ENCODE data around the gene ANAPC10. TPM values are rescaled to one million over a fixed set of nuclear protein-coding genes. Genes with fewer than 3 reads are reported as not detected.

ANAPC10 gene
- total and polyA plus RNA-seq, 2 experiments from 2014 or later: 22.4 to 31.7 TPM

DNA sequence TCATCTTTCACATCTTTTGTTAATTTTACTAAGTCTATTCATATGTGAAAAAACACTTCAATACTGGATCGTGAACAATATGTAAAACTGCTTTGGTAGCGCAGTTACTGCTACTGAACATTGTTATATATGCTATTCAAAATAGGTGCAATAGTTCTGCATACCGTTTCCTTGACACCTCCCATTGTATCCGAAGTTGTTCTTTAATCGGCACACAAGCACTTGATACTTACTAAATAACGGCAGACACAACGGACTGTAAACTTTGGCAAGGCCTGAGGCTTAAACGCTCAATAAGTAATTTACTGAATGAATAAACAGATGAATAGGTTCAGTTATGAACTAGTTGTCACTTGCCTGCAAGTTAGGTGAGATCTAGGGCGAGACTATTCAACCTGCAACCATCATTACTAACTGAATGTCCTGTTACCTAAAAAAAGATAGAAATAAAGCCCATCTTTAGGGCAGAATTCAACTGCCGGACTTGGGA lies 620 bp downstream of the ANAPC10 start:
- Histone ChIP-seq H2AFZ (peak overlapping the region; percentile 91), H3K27me3 (replicated peaks; ENCODE audit: insufficient read depth) (no peaks in the 10 kb centered on the region), H3K79me2 (ENCODE audit: insufficient read depth) (peaks cover 92% of the 10 kb centered on the region), H3K4me1 (ENCODE audit: insufficient read depth) (peaks cover 28% of the 10 kb centered on the region), H4K20me1 (ENCODE audit: insufficient read depth) (no peaks in the 10 kb centered on the region), H3K9me3 (ENCODE audit: low read depth) (no peaks in the 10 kb centered on the region), H3K4me3 (peak overlapping the region; percentile 79), H3K27ac (peak overlapping the region; percentile 92), H3K4me2 (ENCODE audit: unreplicated experiment) (peak overlapping the region; percentile 100), H3K36me3 (ENCODE audit: low read depth) (peaks cover 22% of the 10 kb centered on the region), H3K9me2 (ENCODE audit: insufficient read depth) (no peaks in the 10 kb centered on the region), H3F3A (ENCODE audit: insufficient read depth) (peaks cover 20% of the 10 kb centered on the region), H3K9ac (peak overlapping the region; percentile 92)
- in situ Hi-C loops (cut with MboI): no loop called here
- DNase-seq: no peak
- 0 to 3% methylated on average over 10 of the region's 10 CpGs for WGBS, 2 experiments (ENCODE audit: low coverage in 1 of 2, low lambda C conversion rate in 2 of 2, missing lambda C conversion rate in 2 of 2)
- TF ChIP-seq EZH2 (IDR thresholded peaks at IDR 0.05; ENCODE audit: insufficient read depth, poor library complexity, severe bottlenecking) (no peak), EZH2phosphoT487 (IDR thresholded peaks at IDR 0.05; ENCODE audit: insufficient read depth, low read depth) (no peak)

- Histone ChIP-seq H3K36me3 (ENCODE audit: low read depth) (peaks cover 29% of the 10 kb centered on the region), H3K4me3 (no peak overlapping the region), H2AFZ (no peak overlapping the region), H4K20me1 (ENCODE audit: insufficient read depth) (no peaks in the 10 kb centered on the region), H3F3A (ENCODE audit: insufficient read depth) (peaks cover 12% of the 10 kb centered on the region), H3K9me3 (ENCODE audit: low read depth) (no peaks in the 10 kb centered on the region), H3K79me2 (ENCODE audit: insufficient read depth) (peaks cover 82% of the 10 kb centered on the region), H3K9me2 (ENCODE audit: insufficient read depth) (no peaks in the 10 kb centered on the region), H3K9ac (no peak overlapping the region), H3K4me2 (ENCODE audit: unreplicated experiment) (no peak overlapping the region), H3K27ac (no peak overlapping the region), H3K27me3 (replicated peaks; ENCODE audit: insufficient read depth) (no peaks in the 10 kb centered on the region), H3K4me1 (ENCODE audit: insufficient read depth) (peaks cover 10% of the 10 kb centered on the region)
- peak; percentile 9 for DNase-seq
- in situ Hi-C loops (cut with MboI): no loop called here
- 98% methylated on average over 2 of the region's 2 CpGs for WGBS, 2 experiments (ENCODE audit: low coverage in 1 of 2, low lambda C conversion rate in 2 of 2, missing lambda C conversion rate in 2 of 2)
- no peak for TF ChIP-seq EZH2phosphoT487 (IDR thresholded peaks at IDR 0.05; ENCODE audit: insufficient read depth, low read depth)
- no peak for TF ChIP-seq EZH2 (IDR thresholded peaks at IDR 0.05; ENCODE audit: insufficient read depth, poor library complexity, severe bottlenecking)
Observed at GRCh38 chr4:145093638-145094037, 4.4 kb downstream of the ANAPC10 start.

DNA sequence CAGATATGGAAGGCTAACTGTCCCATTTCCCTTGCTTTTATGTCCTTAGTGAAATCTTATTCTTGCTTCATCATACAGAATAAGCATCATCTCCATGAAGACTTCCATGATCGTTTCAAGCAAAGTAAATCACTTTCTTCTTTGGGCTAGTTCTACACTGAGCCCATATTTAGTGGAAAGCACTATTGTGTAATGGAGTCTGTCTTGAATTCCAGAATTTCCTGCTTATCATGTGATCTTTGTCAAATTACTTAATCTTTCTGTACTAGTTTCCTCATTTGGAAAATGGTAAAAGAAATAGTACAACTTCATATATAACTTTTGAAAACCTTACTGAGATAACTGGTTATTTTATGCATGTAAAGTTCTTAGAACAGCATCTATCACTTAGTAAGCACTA lies 7.6 kb downstream of the ANAPC10 start:
- H3K4me1 ChIP-seq (ENCODE audit: insufficient read depth): no peaks in the 10 kb centered on the region
- H3F3A ChIP-seq (ENCODE audit: insufficient read depth): no peaks in the 10 kb centered on the region
- no peaks in the 10 kb centered on the region for H3K27me3 ChIP-seq (replicated peaks; ENCODE audit: insufficient read depth)
- no peaks in the 10 kb centered on the region for H3K9me2 ChIP-seq (ENCODE audit: insufficient read depth)
- H3K9ac ChIP-seq: no peak overlapping the region
- H2AFZ ChIP-seq: no peak overlapping the region
- H3K4me3 ChIP-seq: no peak overlapping the region
- DNase-seq: no peak
- H4K20me1 ChIP-seq (ENCODE audit: insufficient read depth): no peaks in the 10 kb centered on the region
- no peak overlapping the region for H3K27ac ChIP-seq
- WGBS, 2 experiments (ENCODE audit: low coverage in 1 of 2, low lambda C conversion rate in 2 of 2, missing lambda C conversion rate in 2 of 2): 100% methylated on average over 1 of the region's 1 CpG
- in situ Hi-C loops (cut with MboI): no loop called here
- peaks cover 86% of the 10 kb centered on the region for H3K79me2 ChIP-seq (ENCODE audit: insufficient read depth)
- peaks cover 29% of the 10 kb centered on the region for H3K36me3 ChIP-seq (ENCODE audit: low read depth)
- no peak overlapping the region for H3K4me2 ChIP-seq (ENCODE audit: unreplicated experiment)
- no peaks in the 10 kb centered on the region for H3K9me3 ChIP-seq (ENCODE audit: low read depth)
- no peak for TF ChIP-seq EZH2phosphoT487 (IDR thresholded peaks at IDR 0.05; ENCODE audit: insufficient read depth, low read depth)
- no peak for TF ChIP-seq EZH2 (IDR thresholded peaks at IDR 0.05; ENCODE audit: insufficient read depth, poor library complexity, severe bottlenecking)

DNA sequence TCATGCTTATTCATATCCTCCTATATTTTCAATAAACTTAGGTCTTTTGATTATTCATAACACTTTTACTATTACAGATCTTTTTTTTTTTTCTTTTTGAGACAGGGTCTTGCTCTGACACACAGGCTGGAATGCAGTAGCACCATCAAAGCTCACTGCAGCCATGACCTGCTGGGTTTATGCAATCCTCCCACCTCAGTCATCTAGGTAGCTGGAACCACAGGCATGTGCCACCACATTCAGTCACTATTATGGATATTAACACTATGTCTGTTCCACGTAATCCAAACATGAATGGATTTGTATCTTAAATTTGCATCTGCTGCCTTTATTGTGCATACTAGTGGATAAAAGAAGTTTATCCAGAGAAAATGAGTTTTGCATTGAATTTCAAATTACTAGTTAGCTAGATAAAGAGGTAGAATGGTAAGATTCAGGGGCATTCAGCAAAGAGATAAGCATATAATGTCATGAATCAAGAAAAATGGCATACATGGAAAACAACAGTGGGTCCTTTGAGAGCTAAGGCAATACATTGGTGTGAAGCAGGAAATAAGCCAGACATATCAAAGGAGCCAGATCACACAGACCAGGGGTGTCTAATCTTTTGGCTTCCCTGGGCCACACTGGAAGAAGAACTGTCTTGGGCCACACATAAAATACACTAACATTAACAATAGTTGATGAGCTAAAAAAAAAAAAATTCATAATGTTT lies 13.9 kb downstream of the ANAPC10 start:
- 90 to 91% methylated on average over 1 of the region's 1 CpG for WGBS, 2 experiments (ENCODE audit: low coverage in 1 of 2, low lambda C conversion rate in 2 of 2, missing lambda C conversion rate in 2 of 2)
- H3K27ac ChIP-seq: no peak overlapping the region

More for the DNA sequence above, 13.9 kb downstream of the ANAPC10 start:
- Histone ChIP-seq H2AFZ (no peak overlapping the region), H3K36me3 (ENCODE audit: low read depth) (no peaks in the 10 kb centered on the region), H4K20me1 (ENCODE audit: insufficient read depth) (no peaks in the 10 kb centered on the region), H3K9me2 (ENCODE audit: insufficient read depth) (no peaks in the 10 kb centered on the region), H3F3A (ENCODE audit: insufficient read depth) (no peaks in the 10 kb centered on the region), H3K9me3 (ENCODE audit: low read depth) (no peaks in the 10 kb centered on the region), H3K9ac (no peak overlapping the region), H3K4me2 (ENCODE audit: unreplicated experiment) (no peak overlapping the region), H3K27me3 (replicated peaks; ENCODE audit: insufficient read depth) (no peaks in the 10 kb centered on the region), H3K4me3 (no peak overlapping the region), H3K4me1 (ENCODE audit: insufficient read depth) (peaks cover 4% of the 10 kb centered on the region; the same call in 1 of the 2 replicates), H3K79me2 (ENCODE audit: insufficient read depth) (peaks cover 48% of the 10 kb centered on the region)
- in situ Hi-C loops (cut with MboI): no loop called here
- peak; percentile 6 for DNase-seq
- no peak for TF ChIP-seq EZH2phosphoT487 (IDR thresholded peaks at IDR 0.05; ENCODE audit: insufficient read depth, low read depth)
- TF ChIP-seq EZH2 (IDR thresholded peaks at IDR 0.05; ENCODE audit: insufficient read depth, poor library complexity, severe bottlenecking): no peak

Measured in GM23248 (cell line).